ENCODE measurements around the gene ACBD4. TPM values are rescaled to one million over a fixed set of nuclear protein-coding genes. Genes with fewer than 3 reads are reported as not detected.

The ACBD4 gene
- total RNA-seq, 1 experiment from 2014 or later = 7.7 TPM

Small RNA genes within 50 kb of the gene (microRNA-seq; reads per million reads assigned to microRNA genes)
- gene MIR6784 (ENCODE audit: unreplicated experiment) = 0.95 reads per million

Other genes with a start within 250 kb of the ACBD4 start
- 98.0 TPM for gene EFTUD2, start 236.2 kb upstream of the ACBD4 start, total RNA-seq (2021; ENCODE audit: unreplicated experiment)
- not detected for gene GFAP, start 220.2 kb upstream of the ACBD4 start, total RNA-seq (2021; ENCODE audit: unreplicated experiment)
- gene KIF18B, start 187.9 kb upstream of the ACBD4 start, total RNA-seq (2021; ENCODE audit: unreplicated experiment) = 31.3 TPM
- gene C1QL1, start 167.4 kb upstream of the ACBD4 start, total RNA-seq (2021; ENCODE audit: unreplicated experiment) = 9.5 TPM
- 24.3 TPM for gene DCAKD, start 84.1 kb upstream of the ACBD4 start, total RNA-seq (2021; ENCODE audit: unreplicated experiment)
- 105 TPM for gene NMT1, start 74.4 kb upstream of the ACBD4 start, total RNA-seq (2021; ENCODE audit: unreplicated experiment)
- gene PLCD3, start 3.2 kb upstream of the ACBD4 start, total RNA-seq (2021; ENCODE audit: unreplicated experiment) = 125 TPM
- gene HEXIM1, start 12.8 kb downstream of the ACBD4 start, total RNA-seq (2021; ENCODE audit: unreplicated experiment) = 59.1 TPM
- 4.5 TPM for gene HEXIM2, start 26.2 kb downstream of the ACBD4 start, total RNA-seq (2021; ENCODE audit: unreplicated experiment)
- 20.0 TPM for gene FMNL1, start 86.2 kb downstream of the ACBD4 start, total RNA-seq (2021; ENCODE audit: unreplicated experiment)
- gene SPATA32, start 126.4 kb downstream of the ACBD4 start, total RNA-seq (2021; ENCODE audit: unreplicated experiment) = 0.26 TPM
- gene MAP3K14, start 181.3 kb downstream of the ACBD4 start, total RNA-seq (2021; ENCODE audit: unreplicated experiment) = 80.8 TPM

Data from Panc1 (cell line).